ENCODE data around the gene HS6ST3.

Gene HS6ST3

DNA sequence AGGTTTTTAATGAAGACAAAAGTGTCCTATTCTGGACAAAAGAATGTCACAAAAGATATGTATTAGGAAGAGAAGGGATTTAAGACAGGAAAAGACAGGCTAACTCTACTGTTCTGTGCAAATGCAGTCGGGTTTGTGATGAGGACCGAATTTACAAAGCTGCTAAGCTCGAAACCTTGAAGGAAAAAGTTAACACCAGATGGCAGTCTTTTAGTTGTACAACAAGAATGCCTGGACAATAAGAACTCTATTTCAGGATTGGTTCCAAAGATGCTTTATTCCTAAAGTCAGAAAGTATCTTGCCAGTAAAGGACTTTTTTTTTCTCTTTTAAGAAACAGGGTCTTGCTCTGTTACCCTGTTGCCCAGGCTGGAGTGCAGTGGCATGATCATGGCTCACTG lies 51.1 kb downstream of the HS6ST3 start:
- H4K20me1 ChIP-seq (ENCODE audit: control insufficient read depth, insufficient read depth, low read depth, low read length): no peaks in the 10 kb centered on the region
- H3K9me3 ChIP-seq (ENCODE audit: control insufficient read depth, insufficient read depth, low read length): no peaks in the 10 kb centered on the region
- TF ChIP-seq, protein P1, sequence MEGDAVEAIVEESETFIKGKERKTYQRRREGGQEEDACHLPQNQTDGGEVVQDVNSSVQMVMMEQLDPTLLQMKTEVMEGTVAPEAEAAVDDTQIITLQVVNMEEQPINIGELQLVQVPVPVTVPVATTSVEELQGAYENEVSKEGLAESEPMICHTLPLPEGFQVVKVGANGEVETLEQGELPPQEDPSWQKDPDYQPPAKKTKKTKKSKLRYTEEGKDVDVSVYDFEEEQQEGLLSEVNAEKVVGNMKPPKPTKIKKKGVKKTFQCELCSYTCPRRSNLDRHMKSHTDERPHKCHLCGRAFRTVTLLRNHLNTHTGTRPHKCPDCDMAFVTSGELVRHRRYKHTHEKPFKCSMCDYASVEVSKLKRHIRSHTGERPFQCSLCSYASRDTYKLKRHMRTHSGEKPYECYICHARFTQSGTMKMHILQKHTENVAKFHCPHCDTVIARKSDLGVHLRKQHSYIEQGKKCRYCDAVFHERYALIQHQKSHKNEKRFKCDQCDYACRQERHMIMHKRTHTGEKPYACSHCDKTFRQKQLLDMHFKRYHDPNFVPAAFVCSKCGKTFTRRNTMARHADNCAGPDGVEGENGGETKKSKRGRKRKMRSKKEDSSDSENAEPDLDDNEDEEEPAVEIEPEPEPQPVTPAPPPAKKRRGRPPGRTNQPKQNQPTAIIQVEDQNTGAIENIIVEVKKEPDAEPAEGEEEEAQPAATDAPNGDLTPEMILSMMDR (IDR thresholded peaks at IDR 0.05; ENCODE audit: low read depth, low read length, poor library complexity, severe bottlenecking): no peak
- TF ChIP-seq EZH2phosphoT487 (IDR thresholded peaks at IDR 0.05; ENCODE audit: borderline replicate concordance, low read length): no peak
- no peak overlapping the region for H3K4me2 ChIP-seq (ENCODE audit: low read length)
- H3K4me3 ChIP-seq (ENCODE audit: low read length): no peak overlapping the region
- no peaks in the 10 kb centered on the region for H3K4me1 ChIP-seq (ENCODE audit: control insufficient read depth, low read length)
- no peaks in the 10 kb centered on the region for H3K27me3 ChIP-seq (ENCODE audit: control insufficient read depth, low read length)
- no peaks in the 10 kb centered on the region for H3K36me3 ChIP-seq (ENCODE audit: control insufficient read depth, low read length)
- no peaks in the 10 kb centered on the region for H3K9me2 ChIP-seq (replicated peaks; ENCODE audit: control insufficient read depth, low read length)
- H3K79me2 ChIP-seq (ENCODE audit: control insufficient read depth, low read length): no peaks in the 10 kb centered on the region
- H3K27ac ChIP-seq (ENCODE audit: low read depth, low read length): no peak overlapping the region
- no peaks in the 10 kb centered on the region for H3F3A ChIP-seq (ENCODE audit: control insufficient read depth, insufficient read depth)

DNA sequence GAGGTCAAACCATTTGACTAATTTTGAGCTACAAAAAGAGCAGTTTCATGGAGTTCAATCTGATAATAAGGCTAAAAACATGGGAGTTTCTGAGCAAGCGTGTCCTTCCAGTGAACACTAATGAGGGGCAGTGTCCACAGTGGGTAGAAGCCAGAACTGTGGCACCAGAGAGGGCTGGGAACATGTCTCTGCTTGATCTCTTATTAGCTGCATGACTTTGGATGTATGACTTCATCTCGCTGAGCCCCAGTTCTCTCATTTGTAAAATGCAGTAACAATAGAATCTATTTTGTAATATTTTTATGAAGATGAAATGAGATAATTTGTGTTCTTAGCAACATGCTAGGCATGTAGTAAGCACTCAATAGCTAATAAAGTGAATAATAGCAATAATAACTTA lies 69.8 kb downstream of the HS6ST3 start:
- TF ChIP-seq EZH2phosphoT487 (IDR thresholded peaks at IDR 0.05; ENCODE audit: borderline replicate concordance, low read length): no peak
- TF ChIP-seq, protein P1 (IDR thresholded peaks at IDR 0.05; ENCODE audit: low read depth, low read length, poor library complexity, severe bottlenecking): no peak

DNA sequence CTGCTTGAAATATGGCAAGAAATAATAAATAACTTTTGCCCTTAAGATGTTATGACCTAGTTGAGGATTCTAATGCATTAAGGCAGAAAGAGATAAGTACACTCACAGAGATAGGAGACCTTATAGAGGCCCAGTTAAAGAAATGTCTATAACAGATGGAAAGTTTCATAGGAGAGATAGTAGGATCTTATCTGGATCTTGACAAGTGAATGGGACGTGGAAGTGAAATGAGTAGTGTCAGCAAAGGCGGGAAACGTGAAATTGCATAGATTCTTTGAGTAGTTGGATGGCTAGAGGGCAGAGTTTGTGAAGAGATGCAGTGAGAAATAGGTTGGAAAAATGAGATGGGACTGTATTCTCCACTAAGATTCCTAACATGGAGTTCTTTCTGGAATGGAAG lies 71.2 kb downstream of the HS6ST3 start:
- no peaks in the 10 kb centered on the region for H3K9me2 ChIP-seq (replicated peaks; ENCODE audit: control insufficient read depth, low read length)
- no peaks in the 10 kb centered on the region for H3K4me1 ChIP-seq (ENCODE audit: control insufficient read depth, low read length)
- no peak overlapping the region for H3K27ac ChIP-seq (ENCODE audit: low read depth, low read length)
- H3K4me3 ChIP-seq (ENCODE audit: low read length): no peak overlapping the region
- no peaks in the 10 kb centered on the region for H3K36me3 ChIP-seq (ENCODE audit: control insufficient read depth, low read length)
- H4K20me1 ChIP-seq (ENCODE audit: control insufficient read depth, insufficient read depth, low read depth, low read length): no peaks in the 10 kb centered on the region
- no peaks in the 10 kb centered on the region for H3K79me2 ChIP-seq (ENCODE audit: control insufficient read depth, low read length)
- no peak for TF ChIP-seq EZH2phosphoT487 (IDR thresholded peaks at IDR 0.05; ENCODE audit: borderline replicate concordance, low read length)
- TF ChIP-seq, protein P1 (IDR thresholded peaks at IDR 0.05; ENCODE audit: low read depth, low read length, poor library complexity, severe bottlenecking): no peak
- H3F3A ChIP-seq (ENCODE audit: control insufficient read depth, insufficient read depth): no peaks in the 10 kb centered on the region
- no peak overlapping the region for H3K4me2 ChIP-seq (ENCODE audit: low read length)
- no peaks in the 10 kb centered on the region for H3K9me3 ChIP-seq (ENCODE audit: control insufficient read depth, insufficient read depth, low read length)
- no peaks in the 10 kb centered on the region for H3K27me3 ChIP-seq (ENCODE audit: control insufficient read depth, low read length)

More for the DNA sequence above, 69.8 kb downstream of the HS6ST3 start:
- Histone ChIP-seq H3F3A (ENCODE audit: control insufficient read depth, insufficient read depth) (no peaks in the 10 kb centered on the region), H3K4me1 (ENCODE audit: control insufficient read depth, low read length) (no peaks in the 10 kb centered on the region), H3K9me2 (replicated peaks; ENCODE audit: control insufficient read depth, low read length) (no peaks in the 10 kb centered on the region), H3K36me3 (ENCODE audit: control insufficient read depth, low read length) (no peaks in the 10 kb centered on the region), H3K4me3 (ENCODE audit: low read length) (no peak overlapping the region), H3K27ac (ENCODE audit: low read depth, low read length) (no peak overlapping the region), H3K27me3 (ENCODE audit: control insufficient read depth, low read length) (no peaks in the 10 kb centered on the region), H3K4me2 (ENCODE audit: low read length) (no peak overlapping the region), H3K79me2 (ENCODE audit: control insufficient read depth, low read length) (no peaks in the 10 kb centered on the region), H3K9me3 (ENCODE audit: control insufficient read depth, insufficient read depth, low read length) (no peaks in the 10 kb centered on the region), H4K20me1 (ENCODE audit: control insufficient read depth, insufficient read depth, low read depth, low read length) (no peaks in the 10 kb centered on the region)

DNA sequence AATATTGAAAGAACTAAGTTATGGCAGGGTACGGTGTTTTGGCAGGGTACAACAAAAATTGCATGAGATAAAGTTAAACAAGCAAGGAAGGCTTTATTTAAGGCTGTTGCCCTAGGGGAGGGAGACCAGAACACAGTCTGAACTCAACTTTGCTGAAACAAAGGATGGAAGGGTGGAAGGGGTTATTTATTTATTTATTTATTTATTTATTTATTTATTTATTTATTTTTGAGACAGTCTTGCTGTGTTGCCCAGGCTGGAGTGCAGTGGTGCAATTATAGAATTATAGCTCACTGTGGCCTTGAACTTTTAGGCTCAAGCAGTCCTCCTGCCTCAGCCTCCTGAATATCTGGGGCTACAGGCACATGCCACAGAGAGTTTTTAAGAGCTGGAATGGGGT lies 75.9 kb downstream of the HS6ST3 start:
- no peak overlapping the region for H3K27ac ChIP-seq (ENCODE audit: low read depth, low read length)
- no peaks in the 10 kb centered on the region for H3K4me1 ChIP-seq (ENCODE audit: control insufficient read depth, low read length)
- H3K9me3 ChIP-seq (ENCODE audit: control insufficient read depth, insufficient read depth, low read length): no peaks in the 10 kb centered on the region
- no peak for TF ChIP-seq EZH2phosphoT487 (IDR thresholded peaks at IDR 0.05; ENCODE audit: borderline replicate concordance, low read length)
- TF ChIP-seq, protein P1 (IDR thresholded peaks at IDR 0.05; ENCODE audit: low read depth, low read length, poor library complexity, severe bottlenecking): no peak
- no peaks in the 10 kb centered on the region for H3F3A ChIP-seq (ENCODE audit: control insufficient read depth, insufficient read depth)
- no peaks in the 10 kb centered on the region for H3K27me3 ChIP-seq (ENCODE audit: control insufficient read depth, low read length)
- no peaks in the 10 kb centered on the region for H4K20me1 ChIP-seq (ENCODE audit: control insufficient read depth, insufficient read depth, low read depth, low read length)
- no peak overlapping the region for H3K4me3 ChIP-seq (ENCODE audit: low read length)
- H3K9me2 ChIP-seq (replicated peaks; ENCODE audit: control insufficient read depth, low read length): no peaks in the 10 kb centered on the region
- H3K79me2 ChIP-seq (ENCODE audit: control insufficient read depth, low read length): no peaks in the 10 kb centered on the region
- H3K36me3 ChIP-seq (ENCODE audit: control insufficient read depth, low read length): no peaks in the 10 kb centered on the region
- H3K4me2 ChIP-seq (ENCODE audit: low read length): no peak overlapping the region

All from DOHH2 (cell line).